Astrocyte (in vitro differentiated cells and primary cell): ENCODE data around the gene CDH22.

ENCODE experiments used
- CTCF ChIP-seq: IDR thresholded peaks from 2 replicates; pipeline ENCODE4 v1.5.1; 2011; ENCODE audit warnings: low read depth, mild to moderate bottlenecking, inconsistent platforms, low read length, moderate library complexity; ENCODE audit not compliant: insufficient read depth
- EZH2 ChIP-seq: IDR thresholded peaks from 2 replicates; pipeline ENCODE4 v1.6.1; 2012; ENCODE audit warnings: mild to moderate bottlenecking, low read length, inconsistent platforms; ENCODE audit not compliant: insufficient read depth

DNA sequence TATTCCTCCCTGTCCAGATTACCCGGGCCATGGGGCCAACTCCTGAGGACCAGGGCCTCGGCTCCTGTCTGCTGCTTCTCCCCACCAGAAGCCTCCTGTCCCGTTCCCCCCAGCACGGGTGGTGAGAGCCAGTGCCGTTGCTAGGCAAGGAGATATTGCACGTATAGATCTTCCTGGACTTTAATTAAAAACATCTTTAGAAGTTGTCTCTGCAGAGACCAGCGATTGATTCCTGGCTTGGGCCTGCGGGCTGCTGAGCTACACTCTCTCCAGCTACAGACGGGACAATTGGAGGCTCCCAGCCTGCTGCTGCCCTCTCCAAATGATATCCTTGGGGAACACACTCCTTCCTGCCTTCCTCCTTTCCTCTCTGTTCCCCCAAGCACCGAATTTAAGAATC lies 74.6 kb downstream of the CDH22 start:
- TF ChIP-seq EZH2 (no peak), CTCF (no peak)
